Motor neuron (in vitro differentiated cells): Measurements from ENCODE around the gene ERLIN1. TPM values are rescaled to one million over a fixed set of nuclear protein-coding genes. Genes with fewer than 3 reads are reported as not detected.
A peak's percentile ranks its signal among the peaks of the same experiment; 100 is the strongest.
"Not testable (repeated sequence)": the region's sequence is repeated elsewhere in the genome, so short reads cannot be mapped to it uniquely, and the experiment has no call there.

Experiments used
- ATAC-seq, 8 experiments: fragments of 200-7000 bp; cut with Tn5 transposase; replicated peaks in 6 of 8; 2 replicates each; pipeline ENCODE4 v1.8.0; 2021; ENCODE audit warnings: mild to moderate bottlenecking in 8 of 8, moderate library complexity in 8 of 8
- H3K27ac ChIP-seq, 2 donors: fragments of 250-450 bp; sonication (Bioruptor Pico); 2 replicates each; pipeline ENCODE4 v1.9.0; 2021; ENCODE audit warnings: antibody characterized with exemption in 2 of 2, mild to moderate bottlenecking in 2 of 2, moderate library complexity in 1 of 2
- H3K4me1 ChIP-seq, 2 donors: fragments of 250-450 bp; sonication (Bioruptor Pico); replicated peaks in 1 of 2; 2 replicates each; pipeline ENCODE4 v1.6.1; 2021; ENCODE audit warnings: antibody characterized with exemption in 2 of 2, mild to moderate bottlenecking in 2 of 2, moderate library complexity in 1 of 2
- H3K4me3 ChIP-seq, 5 donors: fragments of 250-450 bp; sonication (Bioruptor Pico); 2 replicates each; pipeline ENCODE4 v1.9.0; 2021; ENCODE audit warnings: antibody characterized with exemption in 5 of 5, mild to moderate bottlenecking in 5 of 5, moderate library complexity in 4 of 5
- WGBS, 10 experiments: fragments of 450-650 bp; shearing (Covaris generic); methylation state at CpG; one replicate each; pipeline ENCODE4 v1.0.0; 2022; 5-methylcytosine and 5-hydroxymethylcytosine counted together
- in situ Hi-C, 9 experiments: fragments of 400-800 bp; cut with MboI; loops; one replicate each; pipeline ENCODE4 v1.15.0; 2021; ENCODE audit warnings: low sequenced_read_pairs in 9 of 9, low pct_unique_long_range_greater_than_20kb in 2 of 9; ENCODE audit not compliant: unreplicated experiment in 9 of 9
- total RNA-seq, 8 experiments: library from RNA; unstranded; fragments of 300-600 nt; gene quantifications; 2 replicates each; pipeline versions ENCODE4 v1.2.3 to v1.2.4, GENCODE V29; 2022

Gene ERLIN1
- total RNA-seq, 8 experiments from 2014 or later: 6.7 to 27.9 (median 18.3) TPM

- Histone ChIP-seq H3K4me3 (no peak overlapping the region), H3K27ac (no peak overlapping the region), H3K4me1 (peaks cover 0 to 7% of the 10 kb centered on the region in 2 donors)
- in situ Hi-C loops: no loop called here
- no peak for ATAC-seq
- WGBS, 10 experiments: 67 to 100% (median 96%) methylated on average over 1 to 9 of the region's 9 CpGs; no CpG with 5 or more reads in 2 of the 10 experiments
Measured at GRCh38 chr10:100143756-100144155, 42.1 kb downstream of the ERLIN1 start.

GRCh38 chr10:100141446-100142087 lies 44.3 kb downstream of the ERLIN1 start:
- in situ Hi-C loops: no loop called here
- Histone ChIP-seq H3K4me1 (peaks cover 0 to 2% of the 10 kb centered on the region in 2 donors), H3K27ac (no peak overlapping the region), H3K4me3 (no peak overlapping the region)
- WGBS, 10 experiments: 6 to 76% (median 59%) methylated on average over 3 to 5 of the region's 5 CpGs
- no peak for ATAC-seq

GRCh38 chr10:100140070-100140469 lies 45.8 kb downstream of the ERLIN1 start:
- no peak for ATAC-seq
- 20 to 100% (median 94%) methylated on average over 1 to 3 of the region's 4 CpGs; no CpG with 5 or more reads in 5 of the 10 experiments for WGBS, 10 experiments
- no peaks in the 10 kb centered on the region for H3K4me1 ChIP-seq
- H3K27ac ChIP-seq: no peak overlapping the region
- no peak overlapping the region for H3K4me3 ChIP-seq
- in situ Hi-C loops: no loop called here

- no peak for ATAC-seq
- Histone ChIP-seq H3K4me3 (no peak overlapping the region), H3K27ac (no peak overlapping the region), H3K4me1 (no peaks in the 10 kb centered on the region)
- WGBS, 10 experiments: 61 to 100% (median 88%) methylated on average over 1 to 7 of the region's 7 CpGs
- in situ Hi-C loops: no loop called here
Measured at GRCh38 chr10:100138921-100139496, 46.8 kb downstream of the ERLIN1 start.

GRCh38 chr10:100135486-100135885 lies 50.3 kb downstream of the ERLIN1 start:
- ATAC-seq: peak in 1 of 8 experiments; percentile 68
- Histone ChIP-seq H3K4me3 (no peak overlapping the region), H3K4me1 (no peaks in the 10 kb centered on the region), H3K27ac (no peak overlapping the region)
- in situ Hi-C loops: no loop called here

GRCh38 chr10:100133801-100134200 lies 52.0 kb downstream of the ERLIN1 start:
- no peak for ATAC-seq
- in situ Hi-C loops: no loop called here
- H3K4me1 ChIP-seq: no peaks in the 10 kb centered on the region
- 70 to 100% (median 86%) methylated on average over 1 of the region's 1 CpG; no CpG with 5 or more reads in 3 of the 10 experiments for WGBS, 10 experiments
- H3K27ac ChIP-seq: no peak overlapping the region
- H3K4me3 ChIP-seq: no peak overlapping the region

GRCh38 chr10:100132427-100132826 lies 53.4 kb downstream of the ERLIN1 start:
- no peak for ATAC-seq
- H3K4me1 ChIP-seq: no peaks in the 10 kb centered on the region
- in situ Hi-C loops: no loop called here
- 7 to 100% (median 85%) methylated on average over 1 to 2 of the region's 2 CpGs for WGBS, 10 experiments
- H3K4me3 ChIP-seq: no peak overlapping the region
- no peak overlapping the region for H3K27ac ChIP-seq

GRCh38 chr10:100131571-100131970 lies 54.3 kb downstream of the ERLIN1 start:
- WGBS, 10 experiments: 10 to 100% (median 70%) methylated on average over 1 to 3 of the region's 3 CpGs; no CpG with 5 or more reads in 1 of the 10 experiments
- Histone ChIP-seq H3K27ac (no peak overlapping the region), H3K4me1 (no peaks in the 10 kb centered on the region), H3K4me3 (no peak overlapping the region)
- peak in 3 of 8 experiments; percentile 42 to 57 (median 49) for ATAC-seq
- in situ Hi-C loops: no loop called here

GRCh38 chr10:100130831-100131230 lies 55.0 kb downstream of the ERLIN1 start:
- in situ Hi-C loops: no loop called here
- no peaks in the 10 kb centered on the region for H3K4me1 ChIP-seq
- no peak overlapping the region for H3K27ac ChIP-seq
- H3K4me3 ChIP-seq: no peak overlapping the region
- WGBS, 10 experiments: 60 to 79% (median 68%) methylated on average over 1 to 6 of the region's 7 CpGs; no CpG with 5 or more reads in 6 of the 10 experiments
- peak in 1 of 8 experiments; percentile 18 for ATAC-seq

GRCh38 chr10:100129424-100129823 lies 56.4 kb downstream of the ERLIN1 start:
- H3K4me3 ChIP-seq: no peak overlapping the region
- no peak overlapping the region for H3K27ac ChIP-seq
- ATAC-seq: peak in 3 of 8 experiments; percentile 80 to 92 (median 81)
- WGBS, 10 experiments: 48 to 93% (median 73%) methylated on average over 3 to 8 of the region's 9 CpGs; no CpG with 5 or more reads in 2 of the 10 experiments
- H3K4me1 ChIP-seq: no peaks in the 10 kb centered on the region
- in situ Hi-C loops: no loop called here

- WGBS, 10 experiments: 26 to 100% (median 70%) methylated on average over 1 to 7 of the region's 8 CpGs; no CpG with 5 or more reads in 2 of the 10 experiments
- in situ Hi-C loops: no loop called here
- no peak overlapping the region for H3K27ac ChIP-seq
- H3K4me1 ChIP-seq: no peaks in the 10 kb centered on the region
- H3K4me3 ChIP-seq: no peak overlapping the region
- ATAC-seq: peak in 2 of 8 experiments; percentile 13 to 37
Measured at GRCh38 chr10:100128951-100129350, 56.9 kb downstream of the ERLIN1 start.

GRCh38 chr10:100125335-100125734 lies 60.5 kb downstream of the ERLIN1 start:
- in situ Hi-C loops, H3K4me1 ChIP-seq, ATAC-seq, H3K4me3 ChIP-seq, H3K27ac ChIP-seq: not testable (repeated sequence)
- WGBS, 10 experiments: 14 to 88% (median 59%) methylated on average over 1 to 2 of the region's 2 CpGs; no CpG with 5 or more reads in 2 of the 10 experiments

- no peak overlapping the region for H3K27ac ChIP-seq
- ATAC-seq: no peak
- no peak overlapping the region for H3K4me3 ChIP-seq
- in situ Hi-C loops: no loop called here
- H3K4me1 ChIP-seq: no peaks in the 10 kb centered on the region
- WGBS, 10 experiments: 33 to 100% (median 78%) methylated on average over 1 to 4 of the region's 4 CpGs
Measured at GRCh38 chr10:100124097-100124496, 61.7 kb downstream of the ERLIN1 start.

- no peak for ATAC-seq
- H3K27ac ChIP-seq: no peak overlapping the region
- in situ Hi-C loops: no loop called here
Measured at GRCh38 chr10:100122780-100123179, 63.0 kb downstream of the ERLIN1 start.

More at GRCh38 chr10:100122780-100123179, 63.0 kb downstream of the ERLIN1 start:
- H3K4me3 ChIP-seq: no peak overlapping the region
- H3K4me1 ChIP-seq: no peaks in the 10 kb centered on the region
